GM21526 (cell line): ENCODE measurements around the gene RHBDD1.

Experiments used
- ATAC-seq: cut with Tn5 transposase; IDR thresholded peaks from one replicate; pipeline ENCODE4 v1.9.1; 2021; ENCODE audit warnings: moderate library complexity; ENCODE audit not compliant: unreplicated experiment, low FRiP score

Gene RHBDD1

DNA sequence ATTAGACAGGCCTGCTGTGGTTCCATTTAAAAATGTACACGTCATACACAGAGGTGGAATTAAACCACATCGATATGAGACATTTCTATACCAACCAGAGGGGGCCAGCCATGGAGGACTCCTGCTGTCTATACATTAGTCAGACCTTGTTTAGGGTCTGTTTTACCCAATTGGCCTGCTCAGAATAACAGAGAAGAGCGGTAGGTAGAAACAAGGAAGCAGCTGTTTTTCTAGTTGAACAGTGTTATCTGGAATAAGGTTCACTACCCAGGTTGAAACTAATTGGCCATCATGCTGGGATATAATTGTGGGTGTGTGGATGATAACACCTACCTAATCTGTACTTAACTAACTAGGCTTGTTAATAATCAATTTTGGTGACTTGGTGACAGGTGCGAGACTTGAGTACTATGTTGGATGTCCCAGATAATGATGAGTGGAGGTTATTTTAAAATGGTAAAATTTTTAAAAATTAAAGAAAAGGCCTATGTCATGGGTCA, 47.5 kb downstream of the RHBDD1 start:
- no peak for ATAC-seq

GRCh38 chr2:226884166-226884565, 48.3 kb downstream of the RHBDD1 start:
- no peak for ATAC-seq

- ATAC-seq: no peak
Observed at GRCh38 chr2:226885769-226886435, 50.0 kb downstream of the RHBDD1 start.

DNA sequence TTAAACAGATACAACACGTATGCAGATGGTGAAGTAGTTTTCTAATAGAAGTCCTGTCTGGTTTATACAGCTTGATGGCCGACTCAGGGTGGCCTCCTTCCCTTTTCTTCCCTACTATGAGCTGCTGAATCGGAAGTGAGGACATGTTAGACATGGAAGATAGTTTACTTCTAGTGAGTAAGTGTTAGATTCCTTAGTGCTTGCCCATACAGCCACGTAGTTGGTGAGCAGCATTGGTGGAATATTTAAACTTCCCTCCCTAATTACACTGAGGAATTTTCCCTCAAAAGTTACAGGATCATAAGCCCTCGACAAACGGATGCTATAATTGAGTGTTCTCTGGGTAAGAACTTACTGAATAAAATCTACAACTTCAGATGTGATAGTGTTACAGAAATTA, 52.1 kb downstream of the RHBDD1 start:
- no peak for ATAC-seq

- no peak for ATAC-seq
Observed at GRCh38 chr2:226888378-226888965, 52.6 kb downstream of the RHBDD1 start.

- ATAC-seq: no peak
Observed at GRCh38 chr2:226888971-226889370, 53.1 kb downstream of the RHBDD1 start.

DNA sequence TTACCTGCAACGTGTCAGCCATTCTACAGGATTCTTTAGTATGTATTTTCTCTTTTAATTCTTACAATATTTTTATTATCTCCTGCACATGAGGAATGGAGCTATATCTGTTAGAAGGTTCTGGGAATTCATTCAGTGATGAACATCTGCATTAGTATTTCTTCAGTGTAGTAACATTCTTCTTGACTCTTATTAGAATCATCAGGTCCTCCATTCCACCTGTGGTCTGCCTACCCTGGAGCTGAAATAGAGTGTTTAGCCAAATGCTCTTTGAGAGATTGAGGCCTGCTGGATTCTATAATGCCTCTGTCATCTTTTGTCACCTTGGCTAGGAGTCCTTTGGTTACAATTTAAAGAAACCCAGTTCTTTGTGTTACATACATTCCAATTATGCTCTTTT, 54.4 kb downstream of the RHBDD1 start:
- ATAC-seq: no peak

DNA sequence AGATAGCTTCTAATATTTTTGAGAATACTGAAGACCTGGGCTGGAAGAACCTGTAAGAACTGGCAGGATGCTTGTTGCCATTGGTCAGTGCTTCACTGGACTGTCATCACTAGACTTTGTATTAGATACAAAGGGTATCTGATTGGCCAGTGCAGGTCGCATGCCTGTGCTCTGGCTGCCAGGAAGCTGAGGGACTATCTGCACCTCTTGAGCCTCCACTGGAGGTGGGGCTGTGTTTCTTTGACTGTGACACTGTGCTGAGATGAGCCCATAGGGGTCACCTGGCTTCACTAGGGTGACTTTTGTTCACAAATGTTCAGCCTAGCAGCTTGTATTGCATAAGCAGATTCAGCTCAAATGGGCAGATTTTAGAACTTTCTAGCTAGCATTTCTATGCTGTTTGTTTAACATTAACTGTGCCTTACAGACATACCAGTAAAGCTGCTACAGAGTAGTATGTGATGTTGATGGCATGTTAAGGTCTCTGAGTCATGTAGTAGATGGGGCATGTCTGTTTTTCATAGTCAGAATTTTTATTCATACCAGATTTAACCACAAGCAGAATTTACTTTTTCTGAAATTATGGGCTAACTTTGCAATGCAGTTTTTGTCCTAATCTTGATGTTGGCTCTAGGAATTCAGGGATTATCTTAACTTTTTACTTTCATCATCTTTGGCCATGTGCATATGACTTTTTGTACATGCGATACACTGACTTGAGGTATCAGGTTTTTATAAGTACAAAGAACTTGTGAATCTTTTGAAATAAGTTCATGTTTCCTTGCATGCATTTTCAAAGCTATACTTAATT, 56.1 kb downstream of the RHBDD1 start:
- ATAC-seq: no peak

GRCh38 chr2:226892729-226893128, 56.9 kb downstream of the RHBDD1 start:
- no peak for ATAC-seq

DNA sequence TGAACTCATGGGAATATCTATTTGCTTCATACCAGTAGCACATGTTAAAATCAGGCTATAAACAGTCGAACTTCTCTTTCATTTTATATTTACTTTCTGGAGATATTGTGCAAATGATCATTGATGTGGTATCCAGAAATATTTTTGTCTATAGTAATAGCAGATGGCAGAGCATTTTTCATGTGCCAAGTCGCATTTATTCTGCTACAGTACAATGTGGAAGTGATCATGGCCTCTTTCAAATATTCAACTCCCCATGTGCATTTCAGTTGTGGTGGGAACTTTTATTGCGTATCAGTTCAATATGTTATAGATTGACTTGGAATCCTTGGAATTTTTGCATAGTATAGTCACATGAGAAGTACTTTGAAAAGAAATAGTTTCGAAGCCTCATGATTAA, 57.4 kb downstream of the RHBDD1 start:
- no peak for ATAC-seq

- no peak for ATAC-seq
Observed at GRCh38 chr2:226894752-226895151, 58.9 kb downstream of the RHBDD1 start.

GRCh38 chr2:226895579-226895978, 59.7 kb downstream of the RHBDD1 start:
- ATAC-seq: no peak

DNA sequence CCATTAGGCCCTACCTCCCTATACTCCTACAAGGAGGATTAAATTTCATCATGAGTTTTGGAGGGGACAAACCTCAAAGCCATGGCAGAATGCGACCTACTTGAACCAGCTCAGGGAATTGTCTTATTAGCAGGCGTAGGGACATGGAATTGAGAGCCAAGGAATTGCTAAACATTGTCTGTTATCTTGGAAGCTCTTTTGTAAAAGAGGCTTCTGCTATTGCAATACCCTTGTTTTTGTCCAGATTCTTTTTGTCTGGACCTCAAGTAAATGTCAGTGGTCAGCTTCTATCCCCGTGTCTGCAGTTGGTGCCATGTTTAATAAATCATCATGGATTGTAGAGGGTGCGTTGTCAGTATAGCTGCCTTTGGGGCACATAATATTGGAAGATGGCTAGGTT, 62.3 kb downstream of the RHBDD1 start:
- ATAC-seq: no peak

DNA sequence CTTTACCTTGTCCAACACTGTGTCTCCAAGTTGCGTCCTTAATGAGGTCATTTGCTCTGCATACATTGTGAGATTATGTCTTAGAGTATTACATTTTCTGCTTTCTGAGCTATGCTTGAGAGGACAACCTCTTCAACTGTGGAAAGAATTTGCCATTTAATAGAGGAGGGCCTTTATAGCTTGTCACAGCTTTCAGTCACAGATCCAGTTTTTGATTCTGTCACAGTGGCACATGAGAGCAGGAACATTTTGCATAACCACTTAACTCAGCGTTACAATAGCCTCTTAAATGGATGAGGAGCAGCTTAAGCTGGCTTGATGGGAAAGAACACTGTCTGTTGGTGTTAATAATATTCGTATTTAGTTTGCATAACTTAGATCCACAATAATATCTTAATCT, 63.0 kb downstream of the RHBDD1 start:
- no peak for ATAC-seq

- no peak for ATAC-seq
Observed at GRCh38 chr2:226902041-226902966, 66.5 kb downstream of the RHBDD1 start.

DNA sequence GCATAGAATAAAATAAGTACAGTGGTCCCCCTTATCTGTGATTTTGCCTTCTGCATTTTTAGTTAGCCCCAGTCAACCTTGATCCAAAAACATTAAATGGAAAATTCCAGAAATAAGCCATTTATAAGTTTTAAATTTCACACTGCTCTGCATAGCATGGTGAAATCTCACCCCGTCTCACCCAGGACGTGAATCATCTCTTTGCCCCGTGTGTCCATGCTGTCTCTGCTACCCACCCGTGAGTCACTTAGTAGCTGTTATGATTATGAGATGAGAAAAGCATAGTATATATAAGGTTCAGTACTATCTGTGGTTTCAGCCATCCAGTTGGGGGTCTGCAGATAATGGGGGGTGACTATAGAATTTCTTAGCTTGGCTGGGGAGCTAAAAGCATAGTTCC, 67.3 kb downstream of the RHBDD1 start:
- ATAC-seq: no peak

DNA sequence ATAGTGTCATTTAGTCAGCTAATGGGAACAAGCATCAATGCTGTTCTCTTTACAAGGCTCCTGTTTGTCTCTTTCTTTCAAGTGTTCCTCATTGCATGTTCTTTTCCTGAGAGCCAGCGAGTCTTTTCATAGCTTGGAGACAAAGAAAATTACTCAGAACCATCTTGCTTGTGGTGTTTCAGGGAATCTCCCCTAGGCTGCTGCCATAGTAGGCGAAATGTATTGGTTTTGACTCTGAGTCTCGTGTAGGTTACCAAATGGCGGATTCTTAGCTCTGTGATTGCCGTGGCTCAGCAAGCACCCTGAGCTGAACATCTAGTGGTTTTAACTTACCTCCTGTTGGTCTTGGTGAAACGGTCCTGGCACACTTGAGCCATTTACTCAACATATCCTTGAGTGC, 68.7 kb downstream of the RHBDD1 start:
- ATAC-seq: peak; percentile 34

DNA sequence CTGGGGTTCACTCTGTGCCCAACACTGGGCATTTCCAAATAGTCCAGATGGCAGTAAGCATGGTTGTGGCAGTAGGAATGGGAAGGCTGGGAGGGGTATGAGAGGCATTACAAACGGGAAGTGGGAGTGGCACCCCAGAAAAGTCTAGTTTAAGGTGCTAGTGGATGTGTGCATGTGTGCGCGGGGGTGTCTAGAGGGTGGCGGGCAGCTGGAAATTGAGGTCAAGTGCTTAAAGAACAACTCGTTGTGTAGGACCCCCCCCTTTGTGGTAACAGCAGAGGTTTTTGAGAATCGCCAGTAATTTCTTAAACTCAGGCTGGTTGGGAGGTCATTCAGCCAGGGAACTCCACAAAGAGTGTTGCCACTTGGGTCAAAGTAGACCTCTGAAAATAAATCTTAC, 69.9 kb downstream of the RHBDD1 start:
- peak; percentile 36 for ATAC-seq

DNA sequence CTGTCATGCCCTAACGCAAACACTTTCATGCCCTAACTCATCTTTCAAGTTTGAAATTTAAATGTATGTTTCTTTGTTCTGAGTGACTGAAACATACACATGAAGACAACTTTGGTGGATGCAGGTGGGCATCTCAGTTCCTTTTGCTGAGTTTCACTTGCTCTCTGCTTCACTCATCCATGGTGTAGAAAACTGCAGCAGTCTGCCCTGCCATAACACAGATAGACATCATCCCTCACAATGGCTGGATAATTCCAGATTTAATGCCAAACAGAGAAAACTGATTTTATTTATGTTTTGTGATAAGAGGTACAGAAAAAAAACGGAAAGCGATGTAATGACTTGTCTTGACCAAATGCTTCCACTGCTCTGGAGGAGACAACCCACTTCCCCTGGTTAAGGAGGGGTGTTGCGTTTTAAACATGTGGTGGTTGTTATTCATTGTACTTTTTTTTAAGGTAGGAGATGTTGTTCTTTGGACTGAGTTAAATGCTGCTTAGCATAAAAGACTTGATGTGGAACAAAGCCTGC, 70.4 kb downstream of the RHBDD1 start:
- peak; percentile 90 for ATAC-seq

GRCh38 chr2:226909126-226909525, 73.3 kb downstream of the RHBDD1 start:
- no peak for ATAC-seq
